HG02840 (cell line): ENCODE data around the gene LRCH2.

Source experiments
- ATAC-seq: cut with Tn5 transposase; IDR thresholded peaks from one replicate; pipeline ENCODE4 v1.9.1; 2021; ENCODE audit warnings: mild to moderate bottlenecking, moderate library complexity, moderate number of reproducible peaks; ENCODE audit not compliant: unreplicated experiment, low FRiP score

The LRCH2 gene

GRCh38 chrX:115093191-115093590 is 140.7 kb downstream of the LRCH2 start:
- ATAC-seq: no peak

GRCh38 chrX:115089419-115089818 is 144.5 kb downstream of the LRCH2 start:
- no peak for ATAC-seq

GRCh38 chrX:115068896-115069295 is 165.0 kb downstream of the LRCH2 start:
- no peak for ATAC-seq

GRCh38 chrX:115067812-115068211 is 166.1 kb downstream of the LRCH2 start:
- no peak for ATAC-seq

GRCh38 chrX:115065304-115065703 is 168.6 kb downstream of the LRCH2 start:
- ATAC-seq: no peak
